NT2/D1 (cell line): ENCODE measurements around the gene OPA3.

Experiments used
- YY1 ChIP-seq: IDR thresholded peaks from 2 replicates; pipeline ENCODE4 v1.6.1; 2011; ENCODE audit not compliant: insufficient read length, insufficient read depth
- ZNF274 ChIP-seq: IDR thresholded peaks from 2 replicates; pipeline ENCODE4 v1.6.1; 2011; ENCODE audit warnings: mild to moderate bottlenecking, low read depth, low read length

DNA sequence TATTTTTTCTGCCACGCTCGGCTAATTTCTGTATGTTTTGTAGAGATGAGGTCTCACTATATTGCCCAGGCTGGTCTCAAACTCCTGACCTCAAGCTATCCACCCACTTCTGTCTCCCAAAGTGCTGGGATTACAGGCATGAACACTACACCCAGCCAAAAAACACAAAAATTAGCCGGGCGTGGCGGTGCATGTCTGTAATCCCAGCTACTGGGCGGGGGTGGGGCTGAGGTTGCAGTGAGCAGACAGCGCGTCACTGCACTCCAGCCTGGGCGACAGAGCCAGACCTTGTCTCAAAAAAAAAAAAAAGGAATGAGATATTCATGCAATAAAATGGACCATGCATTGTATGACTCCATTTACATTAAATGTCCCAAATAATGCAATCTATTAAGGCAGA, 45.1 kb downstream of the OPA3 start:
- no peak for TF ChIP-seq YY1
- TF ChIP-seq ZNF274: no peak
